ENCODE results near the gene MBOAT7. TPM values are rescaled to one million over a fixed set of nuclear protein-coding genes. Genes with fewer than 3 reads are reported as not detected.
A peak's percentile ranks its signal among the peaks of the same experiment; 100 is the strongest.
"Not testable (repeated sequence)": the region's sequence is repeated elsewhere in the genome, so short reads cannot be mapped to it uniquely, and the experiment has no call there.

MBOAT7 gene
- total RNA-seq, 4 donors from 2014 or later = 47.3 to 101 (median 69.0) TPM

DNA sequence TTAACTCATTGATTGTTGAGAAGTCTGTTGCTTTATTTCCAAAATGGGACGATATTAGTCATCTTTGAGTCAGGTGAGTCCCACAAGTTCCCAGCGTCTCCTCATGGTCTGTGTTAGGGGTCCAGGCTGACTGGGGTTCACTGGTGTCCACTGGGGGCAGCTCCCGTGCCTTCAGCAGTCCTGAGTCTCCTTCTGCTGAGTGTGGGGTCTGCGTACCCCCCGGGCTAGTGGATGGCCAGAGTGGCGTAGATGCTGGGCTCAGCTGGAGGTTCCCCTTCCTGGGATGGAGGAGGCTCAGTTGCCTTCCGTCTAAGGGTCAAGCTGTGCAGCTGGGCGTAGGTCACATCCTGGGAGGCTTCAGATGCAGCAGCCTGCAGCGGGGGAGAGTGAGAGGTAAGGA is 27.5 kb upstream of the MBOAT7 start:
- Histone ChIP-seq H3K27me3 (no peaks in the 10 kb centered on the region), H3K4me3 (replicated peaks in 1 of 3) (no peak overlapping the region), H3K4me1 (no peaks in the 10 kb centered on the region), H3K9me3 (no peaks in the 10 kb centered on the region), H3K27ac (no peak overlapping the region), H3K36me3 (no peaks in the 10 kb centered on the region)
- WGBS, 2 donors = 74 to 86% methylated on average over 5 to 8 of the region's 9 CpGs
- intact Hi-C loops (cut with DNase I) = no loop called here
- TF ChIP-seq, protein P1, sequence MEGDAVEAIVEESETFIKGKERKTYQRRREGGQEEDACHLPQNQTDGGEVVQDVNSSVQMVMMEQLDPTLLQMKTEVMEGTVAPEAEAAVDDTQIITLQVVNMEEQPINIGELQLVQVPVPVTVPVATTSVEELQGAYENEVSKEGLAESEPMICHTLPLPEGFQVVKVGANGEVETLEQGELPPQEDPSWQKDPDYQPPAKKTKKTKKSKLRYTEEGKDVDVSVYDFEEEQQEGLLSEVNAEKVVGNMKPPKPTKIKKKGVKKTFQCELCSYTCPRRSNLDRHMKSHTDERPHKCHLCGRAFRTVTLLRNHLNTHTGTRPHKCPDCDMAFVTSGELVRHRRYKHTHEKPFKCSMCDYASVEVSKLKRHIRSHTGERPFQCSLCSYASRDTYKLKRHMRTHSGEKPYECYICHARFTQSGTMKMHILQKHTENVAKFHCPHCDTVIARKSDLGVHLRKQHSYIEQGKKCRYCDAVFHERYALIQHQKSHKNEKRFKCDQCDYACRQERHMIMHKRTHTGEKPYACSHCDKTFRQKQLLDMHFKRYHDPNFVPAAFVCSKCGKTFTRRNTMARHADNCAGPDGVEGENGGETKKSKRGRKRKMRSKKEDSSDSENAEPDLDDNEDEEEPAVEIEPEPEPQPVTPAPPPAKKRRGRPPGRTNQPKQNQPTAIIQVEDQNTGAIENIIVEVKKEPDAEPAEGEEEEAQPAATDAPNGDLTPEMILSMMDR (IDR thresholded peaks at IDR 0.05) = no peak
- no peak for TF ChIP-seq POLR2A (IDR thresholded peaks at IDR 0.05)
- DNase-seq = no peak

DNA sequence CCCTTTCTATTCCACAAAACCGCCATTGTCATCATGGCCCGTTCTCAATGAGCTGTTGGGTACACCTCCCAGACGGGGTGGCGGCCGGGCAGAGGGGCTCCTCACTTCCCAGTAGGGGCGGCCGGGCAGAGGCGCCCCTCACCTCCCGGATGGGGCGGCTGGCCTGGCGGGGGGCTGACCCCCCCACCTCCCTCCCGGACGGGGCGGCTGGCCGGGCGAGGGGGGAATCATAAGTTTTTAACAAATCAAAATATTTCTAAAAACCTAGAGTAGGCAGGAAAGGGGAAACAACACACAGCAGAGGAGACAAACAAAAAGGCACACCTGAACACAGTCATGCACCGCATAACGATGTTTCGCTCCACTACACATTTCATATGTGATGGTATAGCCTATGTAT is 25.4 kb upstream of the MBOAT7 start:
- DNase-seq; H3K27me3 ChIP-seq; intact Hi-C loops (cut with DNase I); H3K36me3 ChIP-seq; H3K9me3 ChIP-seq; H3K4me3 ChIP-seq (replicated peaks in 1 of 3); H3K27ac ChIP-seq: not testable (repeated sequence)
- peaks cover 2 to 11% of the 10 kb centered on the region in 2 donors for H3K4me1 ChIP-seq
- WGBS, 2 donors = 94% methylated on average over 9 to 10 of the region's 19 CpGs

DNA sequence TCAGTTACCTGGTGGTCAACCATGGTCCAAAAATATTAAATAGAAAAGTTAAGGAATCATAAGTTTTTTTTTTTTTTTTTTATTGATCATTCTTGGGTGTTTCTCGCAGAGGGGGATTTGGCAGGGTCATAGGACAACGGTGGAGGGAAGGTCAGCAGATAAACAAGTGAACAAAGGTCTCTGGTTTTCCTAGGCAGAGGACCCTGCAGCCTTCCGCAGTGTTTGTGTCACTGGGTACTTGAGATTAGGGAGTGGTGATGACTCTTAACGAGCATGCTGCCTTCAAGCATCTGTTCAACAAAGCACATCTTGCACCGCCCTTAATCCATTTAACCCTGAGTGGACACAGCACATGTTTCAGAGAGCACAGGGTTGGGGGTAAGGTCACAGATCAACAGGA is 24.8 kb upstream of the MBOAT7 start:
- H3K9me3 ChIP-seq; H3K36me3 ChIP-seq; DNase-seq; H3K4me3 ChIP-seq (replicated peaks in 1 of 3); H3K27me3 ChIP-seq; H3K27ac ChIP-seq; intact Hi-C loops (cut with DNase I): not testable (repeated sequence)
- H3K4me1 ChIP-seq = peaks cover 7 to 16% of the 10 kb centered on the region in 2 donors
- 41 to 53% methylated on average over 5 of the region's 5 CpGs for WGBS, 2 donors

DNA sequence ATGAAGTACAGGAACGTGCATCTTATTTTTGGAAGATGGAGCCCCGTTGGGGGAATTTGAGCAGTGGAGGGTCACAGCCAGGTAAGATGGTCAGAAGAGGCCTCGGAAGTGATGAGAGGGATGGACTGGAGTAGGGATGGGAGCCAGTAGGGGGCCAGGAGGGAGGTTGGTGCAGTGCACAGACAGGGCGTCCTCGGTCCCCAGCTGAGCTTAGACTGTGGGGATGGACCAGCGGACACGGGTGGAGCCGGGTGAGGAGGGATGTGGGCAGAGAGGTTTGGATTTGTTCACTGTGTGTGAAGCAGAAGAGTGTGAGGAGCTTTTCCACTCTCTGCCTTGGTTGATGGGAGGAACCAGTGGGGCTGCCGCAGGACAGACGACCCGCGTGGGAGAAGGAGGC is 21.9 kb upstream of the MBOAT7 start:
- H3K27me3 ChIP-seq = no peaks in the 10 kb centered on the region
- H3K36me3 ChIP-seq = peaks cover 20 to 22% of the 10 kb centered on the region in 2 donors
- intact Hi-C loops (cut with DNase I) = no loop called here
- no peak overlapping the region for H3K4me3 ChIP-seq (replicated peaks in 1 of 3)
- H3K4me1 ChIP-seq = peaks cover 7 to 25% of the 10 kb centered on the region in 2 donors
- TF ChIP-seq, protein P1 (IDR thresholded peaks at IDR 0.05) = no peak
- no peak for TF ChIP-seq POLR2A (IDR thresholded peaks at IDR 0.05)
- no peak overlapping the region for H3K27ac ChIP-seq
- H3K9me3 ChIP-seq = no peaks in the 10 kb centered on the region
- WGBS, 2 donors = 84 to 90% methylated on average over 12 of the region's 12 CpGs
- DNase-seq = no peak

DNA sequence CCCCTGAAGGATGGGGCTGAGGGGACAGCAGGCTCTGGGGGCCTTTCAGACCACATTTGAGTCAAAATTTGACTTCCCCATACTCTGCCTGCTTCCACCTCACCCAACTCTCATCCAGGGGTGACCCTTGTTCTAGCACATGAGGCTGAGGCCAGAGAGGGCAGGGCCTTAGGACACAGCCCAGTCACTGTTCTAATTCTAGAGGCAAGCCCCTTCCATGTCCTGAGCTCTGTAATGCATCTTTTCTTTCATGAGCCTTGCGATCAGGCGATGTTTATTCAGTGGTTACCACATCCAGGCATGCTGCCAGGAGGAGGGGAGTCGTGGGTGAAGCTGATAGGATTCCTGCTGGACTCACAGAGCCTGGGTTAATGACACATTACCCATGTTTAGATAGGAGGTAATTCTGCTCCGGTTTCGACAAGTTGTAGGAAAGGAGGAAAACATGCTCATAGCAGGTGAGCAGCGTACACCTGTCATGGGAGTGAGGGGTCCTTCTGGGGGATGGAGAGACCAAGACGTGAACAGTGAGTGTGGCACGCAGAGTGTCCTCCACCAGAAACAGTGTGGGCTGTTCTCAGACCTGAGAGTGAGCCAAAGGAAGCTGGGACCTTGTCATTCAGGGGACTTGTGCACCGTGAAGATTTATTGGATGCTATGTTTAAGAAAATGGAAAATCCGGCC is 20.6 kb upstream of the MBOAT7 start:
- 16 to 21% methylated on average over 10 of the region's 10 CpGs for WGBS, 2 donors
- intact Hi-C loops (cut with DNase I) = no loop called here
- H3K27me3 ChIP-seq = no peaks in the 10 kb centered on the region
- peaks cover 7 to 31% of the 10 kb centered on the region in 2 donors for H3K4me1 ChIP-seq
- DNase-seq = peak; percentile 93 to 96
- no peak for TF ChIP-seq POLR2A (IDR thresholded peaks at IDR 0.05)
- TF ChIP-seq, protein P1 (IDR thresholded peaks at IDR 0.05) = no peak
- H3K36me3 ChIP-seq = peaks cover 33 to 35% of the 10 kb centered on the region in 2 donors
- H3K4me3 ChIP-seq (replicated peaks in 1 of 3) = no peak overlapping the region
- peak overlapping the region; percentile 17 to 77 (median 62) for H3K27ac ChIP-seq
- H3K9me3 ChIP-seq = no peaks in the 10 kb centered on the region

DNA sequence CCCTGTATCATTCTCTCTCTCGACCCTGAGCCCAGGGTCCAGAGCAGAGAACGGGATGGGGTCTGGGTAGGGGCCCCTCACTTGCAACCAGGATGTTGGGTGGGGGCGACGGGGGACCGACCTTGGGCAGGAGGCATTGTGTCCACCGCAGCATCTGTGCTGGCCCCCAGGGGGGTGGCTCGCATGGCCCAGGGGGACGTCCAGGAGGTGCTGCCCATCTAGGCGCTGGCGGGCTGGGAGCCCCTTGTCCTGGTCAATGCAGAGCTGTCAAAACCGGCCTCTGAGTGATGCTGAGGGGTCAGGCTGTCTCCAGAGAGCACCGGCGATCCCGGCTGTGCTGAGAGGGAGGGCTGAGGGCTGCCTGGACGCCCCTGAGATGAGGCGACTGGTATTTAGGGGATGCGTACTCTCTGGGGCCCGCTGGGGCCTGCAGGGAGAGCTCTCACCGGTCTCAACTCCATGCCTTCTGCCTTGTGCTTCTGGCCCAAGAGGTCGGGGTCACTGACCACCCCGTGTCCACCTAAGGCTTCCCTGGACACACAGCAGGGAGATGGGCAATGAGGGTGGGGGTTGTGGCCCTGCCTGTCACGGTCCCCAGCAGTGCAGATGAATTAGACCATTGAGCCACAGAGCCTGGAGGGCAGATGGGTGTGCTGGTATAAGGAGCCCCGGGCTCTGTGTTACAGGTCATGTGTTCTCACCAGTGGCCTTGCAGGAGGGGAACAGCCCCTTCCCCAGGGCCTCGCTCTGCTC is 19.9 kb upstream of the MBOAT7 start:
- Histone ChIP-seq H3K36me3 (peaks cover 36 to 40% of the 10 kb centered on the region in 2 donors), H3K4me3 (replicated peaks in 1 of 3) (no peak overlapping the region), H3K4me1 (peaks cover 7 to 32% of the 10 kb centered on the region in 2 donors), H3K27ac (peak overlapping the region; percentile 17 to 77 (median 62)), H3K9me3 (no peaks in the 10 kb centered on the region), H3K27me3 (no peaks in the 10 kb centered on the region)
- TF ChIP-seq, protein P1 (IDR thresholded peaks at IDR 0.05) = no peak
- no peak for TF ChIP-seq POLR2A (IDR thresholded peaks at IDR 0.05)
- DNase-seq = no peak
- intact Hi-C loops (cut with DNase I) = no loop called here
- 61 to 66% methylated on average over 10 of the region's 24 CpGs for WGBS, 2 donors
